Middle frontal gyrus (tissue), 1 donor: Measurements from ENCODE around the gene KRTAP4-12.
"Not testable (repeated sequence)": the region's sequence is repeated elsewhere in the genome, so short reads cannot be mapped to it uniquely, and the experiment has no call there.

Experiments
- DNase-seq: peaks from one replicate; pipeline ENCODE4 v3.0.0-alpha.2; 2015; ENCODE audit warnings: low spot score; ENCODE audit errors: extremely low spot score

Gene KRTAP4-12

DNA sequence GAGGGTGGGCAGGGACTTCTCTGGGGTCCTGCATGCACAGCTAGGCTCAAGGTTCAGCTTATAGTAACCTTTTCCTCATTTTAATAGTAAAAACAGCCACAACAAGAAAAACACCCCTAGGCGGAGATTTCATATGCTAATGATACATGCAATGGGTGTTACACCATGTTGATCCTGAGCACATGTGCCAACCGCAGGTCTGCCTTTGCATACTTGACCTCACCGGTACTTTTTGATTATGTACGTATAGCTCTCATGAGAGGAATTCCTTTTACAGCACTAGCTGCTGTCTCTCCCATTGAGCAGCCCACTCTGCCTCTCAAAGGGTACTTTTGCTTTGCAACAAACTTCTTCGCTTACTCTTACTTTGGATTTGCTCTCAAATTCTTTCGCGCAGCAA lies 27.9 kb downstream of the KRTAP4-12 start:
- DNase-seq, result no peak

DNA sequence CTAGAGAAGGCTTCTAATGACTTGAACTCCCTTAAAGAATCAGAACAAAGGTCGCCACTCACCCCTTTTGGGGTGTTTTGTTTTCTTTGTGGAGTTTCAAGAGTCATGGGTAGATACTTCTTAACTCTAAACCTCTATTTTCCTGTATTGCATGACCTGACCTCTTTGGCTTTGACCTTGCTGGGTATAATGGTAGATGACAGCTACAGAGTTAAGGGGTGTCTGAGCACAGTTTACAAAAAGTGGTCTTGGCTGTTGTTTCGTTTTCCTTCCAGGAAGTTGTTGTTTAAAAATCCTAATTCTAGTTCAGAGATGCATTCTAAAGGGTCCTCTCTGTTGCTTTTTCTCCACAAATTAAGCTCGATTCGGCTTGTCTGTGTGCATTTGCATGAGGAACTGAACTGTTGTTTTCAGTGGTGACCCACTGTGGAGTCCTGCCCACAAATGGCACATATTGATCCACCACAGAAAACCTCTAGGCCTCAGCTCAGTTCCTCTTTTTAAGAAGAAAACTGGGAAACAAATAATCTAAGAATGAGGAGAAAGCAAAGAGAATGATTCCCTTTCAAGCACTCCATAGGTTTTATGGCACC lies 35.1 kb downstream of the KRTAP4-12 start:
- not testable (repeated sequence) for DNase-seq

DNA sequence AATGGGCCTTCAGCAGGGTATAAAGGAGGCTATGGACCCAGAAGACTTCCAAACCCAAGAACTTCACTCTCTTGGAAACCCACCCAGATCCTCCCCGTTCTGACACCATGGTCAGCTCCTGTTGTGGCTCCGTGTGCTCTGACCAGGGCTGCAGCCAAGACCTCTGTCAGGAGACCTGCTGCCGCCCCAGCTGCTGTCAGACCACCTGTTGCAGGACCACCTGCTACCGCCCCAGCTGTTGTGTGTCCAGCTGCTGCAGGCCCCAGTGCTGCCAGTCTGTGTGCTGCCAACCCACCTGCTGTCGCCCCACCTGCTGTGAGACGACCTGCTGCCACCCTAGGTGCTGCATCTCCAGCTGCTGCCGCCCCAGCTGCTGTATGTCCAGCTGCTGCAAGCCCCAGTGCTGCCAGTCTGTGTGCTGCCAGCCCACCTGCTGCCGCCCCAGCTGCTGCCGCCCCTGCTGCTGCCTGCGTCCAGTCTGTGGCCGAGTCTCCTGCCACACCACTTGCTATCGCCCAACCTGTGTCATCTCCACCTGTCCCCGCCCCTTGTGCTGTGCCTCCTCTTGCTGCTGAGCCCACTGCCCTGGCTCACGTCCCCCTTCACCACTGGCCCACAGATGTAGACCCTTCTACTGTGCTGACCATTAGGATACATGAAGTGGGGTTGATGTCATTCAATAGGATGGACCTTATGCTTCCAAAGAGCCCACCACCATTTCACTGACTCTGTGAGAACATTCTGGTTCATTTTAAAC lies 39.7 kb downstream of the KRTAP4-12 start, which contains the start of gene KRTAP4-7:
Gene KRTAP4-7, plus strand, starts transcription at position 51 of the 757 bp plus-strand sequence. Its CDS starts 57 bp downstream, at position 108.
- DNase-seq, result not testable (repeated sequence)

DNA sequence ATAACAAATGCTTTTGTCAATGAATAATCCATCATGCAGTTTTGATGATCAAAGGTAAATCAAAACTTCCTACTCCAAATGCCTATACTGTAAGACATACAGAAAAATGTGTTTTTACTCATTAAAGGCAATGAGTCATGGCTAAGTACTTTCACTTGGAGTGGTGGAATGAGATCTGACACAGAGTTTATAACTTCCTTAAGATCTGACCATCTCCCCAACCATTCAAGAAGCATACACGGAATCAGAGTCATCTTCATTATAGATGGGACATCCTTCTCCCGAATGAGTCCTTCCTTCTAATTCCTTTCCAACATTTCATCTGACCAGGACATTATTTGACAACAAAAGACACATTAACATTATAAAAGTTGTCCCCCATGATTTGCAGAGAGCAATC lies 40.6 kb downstream of the KRTAP4-12 start:
- DNase-seq, result not testable (repeated sequence)

- DNase-seq, result no peak
These were observed 41.4 kb downstream of the KRTAP4-12 start for GRCh38 chr17:41082626-41083025.

- DNase-seq, result no peak
These were observed 47.2 kb downstream of the KRTAP4-12 start for GRCh38 chr17:41076788-41077187.

DNA sequence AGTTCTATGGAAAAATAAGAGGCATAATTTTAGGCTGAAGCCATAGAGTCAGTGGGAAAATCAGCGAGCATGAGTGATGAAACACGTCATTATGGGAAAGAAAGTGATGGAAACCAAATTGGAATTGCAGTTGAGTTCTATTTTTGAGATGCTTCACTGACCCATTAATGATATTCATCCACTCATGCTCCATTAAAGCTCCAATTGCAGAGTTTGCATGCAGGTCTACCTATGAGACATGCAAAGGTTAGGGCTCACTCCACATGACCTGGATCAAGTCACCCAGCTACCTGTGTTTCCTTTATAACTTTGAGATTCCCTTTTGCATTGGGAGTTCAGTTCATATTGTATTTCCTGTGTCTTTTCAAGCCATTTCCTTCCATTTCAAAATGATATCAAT lies 50.3 kb downstream of the KRTAP4-12 start:
- DNase-seq, result no peak
